Dedifferentiated amniotic fluid mesenchymal stem cell (primary cell): Measurements from ENCODE around the gene PKD2L1.

ENCODE experiments used
- DNase-seq: peaks from one replicate; pipeline ENCODE4 v3.0.0-alpha.2; 2016; ENCODE audit errors: extremely low spot score

Gene PKD2L1

DNA sequence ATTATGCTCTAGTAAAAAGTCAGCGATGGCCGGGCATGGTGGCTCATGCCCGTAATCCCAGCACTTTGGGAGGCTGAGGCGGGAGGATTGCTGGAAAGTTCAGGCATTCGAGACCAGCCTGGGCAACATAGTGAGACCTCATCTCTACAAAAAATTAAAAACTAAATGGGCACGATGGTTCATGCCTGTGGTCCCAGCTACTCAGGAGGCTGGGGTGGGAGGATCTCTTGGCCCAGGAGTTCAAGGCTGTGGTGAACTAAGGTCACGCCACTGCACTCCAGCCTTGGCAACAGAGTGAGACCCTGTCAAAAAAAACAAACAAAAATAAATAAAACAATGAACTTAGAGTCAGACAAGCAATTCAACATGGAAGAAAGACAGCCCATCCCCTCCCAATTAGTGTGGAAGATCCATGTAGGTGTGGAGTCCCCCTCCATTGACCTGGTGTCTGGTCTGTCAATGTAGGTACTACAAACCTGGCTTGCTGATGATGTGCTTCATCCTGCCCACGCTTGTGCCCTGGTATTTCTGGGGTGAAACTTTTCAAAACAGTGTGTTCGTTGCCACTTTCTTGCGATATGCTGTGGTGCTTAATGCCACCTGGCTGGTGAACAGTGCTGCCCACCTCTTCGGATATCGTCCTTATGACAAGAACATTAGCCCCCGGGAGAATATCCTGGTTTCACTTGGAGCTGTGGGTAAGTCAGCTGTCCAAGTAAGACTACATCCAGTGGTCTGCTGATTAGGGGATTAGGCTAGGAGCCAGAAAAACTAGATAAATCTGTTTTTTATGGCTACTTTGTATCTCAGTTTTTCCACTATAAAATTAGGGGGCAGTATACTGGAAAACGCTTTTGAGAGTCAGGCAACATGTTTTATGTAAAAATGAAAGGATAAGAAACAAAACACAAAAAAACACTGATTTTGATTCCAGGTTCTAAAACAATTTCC lies 26.3 kb upstream of the PKD2L1 start:
- no peak for DNase-seq

DNA sequence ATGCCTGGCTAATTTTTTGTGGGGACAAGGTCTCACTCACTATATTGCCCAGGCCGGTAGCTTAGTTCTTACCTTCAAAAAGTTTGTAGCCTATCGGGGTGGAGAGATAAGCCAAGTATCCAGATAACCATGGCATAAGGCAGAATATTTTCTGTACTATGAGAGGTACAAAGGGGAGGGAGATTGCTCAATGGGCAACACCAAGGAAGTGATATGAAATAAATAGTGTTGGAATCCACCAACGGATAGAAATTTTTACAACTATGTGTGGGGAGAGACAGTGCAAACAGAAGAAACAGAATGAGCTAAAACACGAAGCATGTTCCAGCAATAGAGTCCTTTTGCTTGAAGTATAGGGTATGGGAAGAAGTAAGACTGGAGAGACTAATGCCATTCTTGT lies 25.1 kb upstream of the PKD2L1 start:
- DNase-seq: no peak

DNA sequence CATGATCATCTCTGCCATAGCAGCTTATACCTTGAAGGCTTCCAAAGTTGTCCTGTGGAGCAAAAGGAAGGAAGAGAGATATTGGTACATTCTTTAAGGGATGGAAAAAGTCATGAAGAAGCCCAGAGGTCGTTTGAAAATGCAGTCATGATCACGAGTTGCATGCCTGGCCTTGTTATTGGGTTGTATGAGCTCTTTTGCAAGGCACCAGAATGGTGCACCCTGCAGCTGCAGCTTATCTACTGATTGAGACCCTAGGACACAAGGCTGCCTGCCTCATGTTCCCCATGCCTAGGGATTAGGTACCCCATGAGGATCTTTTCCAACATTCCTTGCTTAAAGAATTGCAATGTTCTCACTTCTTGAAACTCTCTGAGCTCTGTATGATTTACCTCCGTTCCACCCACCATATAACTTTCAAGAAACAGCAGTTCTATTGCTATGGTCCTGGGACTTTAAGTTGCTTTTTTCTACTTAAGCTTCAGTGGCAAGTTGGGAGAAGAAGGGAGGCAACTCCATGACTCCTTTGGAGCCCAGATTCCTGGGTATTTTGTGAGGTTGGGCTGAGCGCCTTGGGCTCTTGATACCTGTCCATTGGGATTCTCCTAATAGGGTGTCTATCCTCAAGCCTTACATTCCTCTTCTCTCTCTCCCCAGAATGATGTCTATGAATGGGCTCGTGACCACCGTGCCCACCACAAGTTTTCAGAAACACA lies 23.9 kb upstream of the PKD2L1 start:
- DNase-seq: no peak

DNA sequence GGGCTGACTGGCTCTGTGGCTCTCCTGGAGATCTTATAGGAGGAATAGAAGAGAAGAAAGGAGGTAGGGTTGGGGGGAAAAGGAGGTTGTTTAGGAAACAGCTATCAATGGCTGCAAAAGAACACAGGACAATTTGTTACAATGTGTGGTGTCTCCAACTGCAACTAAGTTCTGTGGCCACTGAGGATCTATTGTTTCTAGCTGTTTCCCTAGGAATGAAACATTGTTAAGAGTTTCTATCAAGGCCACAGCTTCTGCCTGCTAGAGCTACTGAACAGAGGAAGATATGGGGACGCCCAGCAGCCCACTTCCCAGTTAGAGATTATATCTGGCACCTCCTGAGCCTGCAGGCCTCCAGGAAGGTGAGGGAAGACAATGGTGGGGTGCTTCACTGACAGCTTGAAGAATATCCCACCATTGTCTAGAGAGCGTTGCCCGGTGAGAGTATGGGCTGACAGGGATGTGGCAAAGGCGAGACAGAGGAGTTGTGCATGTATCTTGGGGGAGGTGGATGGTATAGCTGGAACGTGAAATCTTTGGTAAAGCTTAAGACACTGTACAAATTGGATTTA lies 21.0 kb upstream of the PKD2L1 start:
- DNase-seq: no peak

DNA sequence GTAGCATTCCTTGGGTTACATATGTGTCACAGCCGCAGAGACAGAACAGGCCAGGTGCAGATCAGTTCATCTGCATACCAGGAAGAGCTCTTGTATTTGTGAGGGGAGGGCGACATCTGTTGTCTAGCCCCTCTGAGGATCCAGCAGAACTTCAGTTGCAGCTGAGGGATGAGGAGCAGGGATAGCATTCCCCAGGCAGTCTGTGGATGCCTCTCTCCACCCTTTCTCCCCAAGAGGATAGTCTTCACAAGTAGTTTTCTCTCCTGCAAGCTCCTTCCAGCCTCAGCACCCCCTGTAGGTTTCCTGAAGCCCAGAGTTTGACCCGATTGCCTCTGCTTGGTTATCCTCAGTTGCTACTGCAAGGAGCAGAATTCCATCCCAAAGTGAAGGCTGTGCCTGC lies 19.6 kb upstream of the PKD2L1 start:
- no peak for DNase-seq

DNA sequence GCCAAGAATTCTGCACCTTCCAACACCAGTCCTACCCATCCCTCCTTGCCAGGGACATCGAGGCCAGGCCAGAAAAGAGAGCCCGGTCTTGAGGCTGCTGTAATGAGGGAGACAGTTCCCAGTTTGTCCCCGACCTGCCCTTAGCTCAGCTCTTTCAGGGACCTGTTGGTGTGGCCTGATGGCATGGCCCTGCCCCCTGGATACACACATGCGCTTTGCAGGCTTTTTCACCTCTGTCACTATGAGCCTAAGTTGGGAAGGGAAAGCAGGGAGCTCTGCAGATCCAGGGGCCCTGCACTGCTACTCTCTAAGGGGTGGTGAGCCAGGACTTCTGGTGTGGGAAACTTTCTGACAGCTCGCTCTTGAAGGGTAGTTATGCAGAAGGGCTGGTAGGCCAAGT lies 19.1 kb upstream of the PKD2L1 start:
- no peak for DNase-seq

DNA sequence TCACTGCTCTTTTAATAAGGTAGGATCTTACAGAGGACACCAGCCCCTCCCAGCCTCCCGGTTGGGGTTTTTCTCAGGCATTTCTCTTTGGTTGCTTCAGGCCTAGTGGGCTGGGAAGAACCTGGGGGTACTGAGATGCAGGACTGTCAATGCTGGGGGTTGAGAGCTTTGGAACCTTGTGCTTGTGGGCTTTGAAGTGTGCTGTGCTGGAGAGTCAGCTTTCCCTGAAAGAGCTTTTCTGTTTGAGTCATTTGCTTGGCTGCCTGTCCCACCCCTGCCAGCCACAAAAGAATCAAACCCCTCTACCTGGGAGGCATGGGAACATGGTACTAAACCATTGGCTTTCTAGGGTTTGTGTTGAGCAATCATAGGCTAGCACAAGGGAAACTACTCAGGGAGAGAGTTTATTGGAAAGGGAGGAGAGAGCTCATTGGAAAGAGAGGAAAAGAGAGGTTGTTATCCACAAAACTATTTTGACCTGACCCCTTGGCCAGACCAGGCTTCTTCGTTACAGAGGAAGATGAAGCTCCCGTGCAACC lies 18.4 kb upstream of the PKD2L1 start:
- DNase-seq: no peak

DNA sequence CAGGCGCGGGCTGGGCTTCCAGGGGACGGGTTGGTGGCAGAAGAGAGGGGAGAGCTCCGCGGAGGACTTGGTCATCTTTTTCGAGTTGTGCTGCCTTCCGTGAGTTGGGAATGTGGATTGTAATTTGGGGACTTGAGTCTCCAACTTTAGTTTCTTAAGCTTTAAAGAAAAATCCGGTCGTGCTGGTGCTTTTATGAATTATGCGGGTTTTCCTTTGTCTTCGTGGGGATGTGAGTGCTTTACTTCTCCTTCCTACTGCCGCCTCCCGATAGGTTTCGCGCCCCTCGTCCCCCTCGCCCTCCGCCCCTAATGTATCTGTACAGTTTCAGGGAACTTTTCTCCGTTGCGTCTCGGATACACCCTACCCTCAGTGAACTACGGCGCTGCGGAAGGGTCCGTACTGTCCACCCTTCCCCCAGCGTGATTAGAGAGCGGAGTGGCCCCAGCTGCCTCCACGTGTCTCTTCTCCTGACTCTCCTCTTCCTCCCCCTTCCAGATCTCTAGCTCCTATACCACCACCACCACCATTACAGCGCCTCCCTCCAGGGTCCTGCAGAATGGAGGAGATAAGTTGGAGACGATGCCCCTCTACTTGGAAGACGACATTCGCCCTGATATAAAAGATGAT lies 17.7 kb upstream of the PKD2L1 start:
- no peak for DNase-seq

DNA sequence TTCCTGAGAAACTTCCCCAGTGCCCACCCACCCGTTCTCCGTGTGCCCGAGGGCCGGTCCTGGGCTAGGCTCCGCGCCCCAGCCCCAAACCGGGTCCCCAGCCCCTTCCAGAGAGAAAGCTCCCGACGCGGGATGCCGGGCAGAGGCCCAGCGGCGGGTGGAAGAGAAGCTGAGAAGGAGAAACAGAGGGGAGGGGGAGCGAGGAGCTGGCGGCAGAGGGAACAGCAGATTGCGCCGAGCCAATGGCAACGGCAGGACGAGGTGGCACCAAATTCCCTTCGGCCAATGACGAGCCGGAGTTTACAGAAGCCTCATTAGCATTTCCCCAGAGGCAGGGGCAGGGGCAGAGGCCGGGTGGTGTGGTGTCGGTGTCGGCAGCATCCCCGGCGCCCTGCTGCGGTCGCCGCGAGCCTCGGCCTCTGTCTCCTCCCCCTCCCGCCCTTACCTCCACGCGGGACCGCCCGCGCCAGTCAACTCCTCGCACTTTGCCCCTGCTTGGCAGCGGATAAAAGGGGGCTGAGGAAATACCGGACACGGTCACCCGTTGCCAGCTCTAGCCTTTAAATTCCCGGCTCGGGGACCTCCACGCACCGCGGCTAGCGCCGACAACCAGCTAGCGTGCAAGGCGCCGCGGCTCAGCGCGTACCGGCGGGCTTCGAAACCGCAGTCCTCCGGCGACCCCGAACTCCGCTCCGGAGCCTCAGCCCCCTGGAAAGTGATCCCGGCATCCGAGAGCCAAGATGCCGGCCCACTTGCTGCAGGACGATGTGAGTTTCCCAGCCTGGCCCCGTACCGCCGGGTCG lies 16.9 kb upstream of the PKD2L1 start, which contains the start of gene SCD:
Gene SCD, plus strand, starts transcription at position 469 of the 803 bp plus-strand sequence. Its CDS starts 272 bp downstream, at position 741.
- peak; percentile 91 for DNase-seq

DNA sequence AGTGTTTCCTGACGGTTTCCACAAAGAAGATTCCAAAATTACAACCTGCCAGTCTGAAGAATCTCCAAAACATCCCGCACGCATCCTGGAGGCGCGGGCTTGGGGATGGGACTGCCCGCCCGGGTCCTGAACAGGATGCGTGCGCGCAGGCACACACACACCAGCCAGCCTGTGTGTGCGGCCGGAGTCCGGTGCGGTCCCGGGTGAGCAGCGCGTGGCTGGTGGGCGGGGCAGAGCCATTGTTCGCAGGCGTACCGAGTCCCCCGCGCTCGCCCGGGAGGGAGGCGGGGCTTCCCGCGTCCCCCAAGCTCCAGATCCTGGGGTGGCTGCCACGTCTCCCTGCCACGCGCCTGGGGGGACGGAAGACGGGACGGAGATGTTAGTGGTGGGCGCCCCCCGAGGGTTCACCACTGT lies 16.3 kb upstream of the PKD2L1 start:
- DNase-seq: peak; percentile 48

DNA sequence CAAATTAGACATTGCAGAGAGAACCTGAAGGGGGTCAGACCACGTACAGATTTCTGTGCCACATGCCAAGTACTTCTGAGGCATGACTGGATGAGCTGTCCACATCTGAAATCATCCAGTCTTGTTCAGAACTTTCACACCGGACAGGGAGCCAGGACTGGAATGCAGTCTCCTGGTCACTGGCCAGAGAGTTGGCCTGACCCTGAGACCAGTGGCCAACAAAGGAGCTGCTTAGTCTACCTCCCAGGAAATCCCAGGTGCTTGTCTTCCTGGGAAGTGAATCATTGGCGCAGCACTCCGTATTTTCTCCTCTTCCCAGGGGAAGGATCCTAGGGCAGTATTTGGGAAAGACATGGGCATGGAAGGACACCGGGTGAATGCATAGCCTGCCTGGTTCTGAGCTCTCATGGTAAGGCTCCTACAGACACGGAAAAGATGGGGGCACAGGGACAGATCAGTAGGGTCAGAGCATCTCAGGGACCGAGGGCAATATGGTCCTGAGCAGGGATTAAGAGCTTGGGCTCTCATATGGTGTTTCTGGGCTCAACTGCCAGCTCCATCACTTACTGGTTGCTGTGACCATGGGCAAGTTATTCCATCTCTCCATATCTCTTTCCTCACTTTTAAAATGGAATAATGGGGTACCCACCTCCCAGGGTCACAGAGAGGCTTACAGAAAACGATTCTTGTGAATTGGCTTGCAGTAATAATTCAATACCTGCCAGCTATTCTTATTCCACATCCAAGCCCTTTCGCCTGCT lies 15.7 kb upstream of the PKD2L1 start:
- no peak for DNase-seq

DNA sequence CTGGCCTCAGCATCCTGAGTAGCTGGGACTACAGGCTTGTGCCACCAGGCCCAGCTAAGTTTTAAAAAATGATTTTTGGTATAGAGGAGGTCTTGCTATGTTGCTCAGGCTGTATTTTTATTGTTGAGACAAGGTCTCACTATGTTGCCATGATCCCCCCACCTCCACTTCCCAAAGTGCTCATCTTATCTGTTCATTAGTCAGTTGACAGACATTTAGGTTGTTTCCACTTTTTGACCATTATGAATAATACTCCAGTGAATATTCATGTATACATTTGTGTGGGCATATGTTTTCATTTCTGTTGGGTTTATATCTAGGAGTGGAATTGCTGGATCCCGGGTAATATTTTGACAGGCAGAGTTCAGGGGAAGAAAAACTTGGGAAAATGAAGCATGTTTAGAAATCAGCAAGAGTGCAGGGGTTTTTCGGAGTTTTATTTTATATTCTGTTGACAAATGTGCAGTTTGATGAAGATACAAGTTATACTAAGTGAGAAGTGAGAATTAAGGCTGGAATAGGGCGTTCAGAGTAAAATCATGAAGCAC lies 14.3 kb upstream of the PKD2L1 start:
- no peak for DNase-seq

DNA sequence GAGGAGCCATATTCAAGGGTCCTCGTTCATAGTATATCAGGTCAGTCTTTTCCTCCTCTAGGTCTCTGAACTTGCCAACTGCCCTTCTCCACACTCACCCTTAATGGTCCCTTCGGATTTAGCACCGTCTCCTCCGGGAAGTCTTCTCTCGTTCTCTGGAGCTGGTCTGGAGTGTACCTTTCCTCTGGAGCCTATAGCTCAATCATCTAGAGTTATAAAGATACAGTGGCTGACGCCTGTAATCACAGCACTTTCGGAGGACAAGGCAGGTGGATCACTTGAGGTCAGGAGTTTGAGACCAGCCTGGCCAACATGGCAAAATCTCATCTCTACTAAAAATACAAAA lies 12.6 kb upstream of the PKD2L1 start:
- DNase-seq: no peak

DNA sequence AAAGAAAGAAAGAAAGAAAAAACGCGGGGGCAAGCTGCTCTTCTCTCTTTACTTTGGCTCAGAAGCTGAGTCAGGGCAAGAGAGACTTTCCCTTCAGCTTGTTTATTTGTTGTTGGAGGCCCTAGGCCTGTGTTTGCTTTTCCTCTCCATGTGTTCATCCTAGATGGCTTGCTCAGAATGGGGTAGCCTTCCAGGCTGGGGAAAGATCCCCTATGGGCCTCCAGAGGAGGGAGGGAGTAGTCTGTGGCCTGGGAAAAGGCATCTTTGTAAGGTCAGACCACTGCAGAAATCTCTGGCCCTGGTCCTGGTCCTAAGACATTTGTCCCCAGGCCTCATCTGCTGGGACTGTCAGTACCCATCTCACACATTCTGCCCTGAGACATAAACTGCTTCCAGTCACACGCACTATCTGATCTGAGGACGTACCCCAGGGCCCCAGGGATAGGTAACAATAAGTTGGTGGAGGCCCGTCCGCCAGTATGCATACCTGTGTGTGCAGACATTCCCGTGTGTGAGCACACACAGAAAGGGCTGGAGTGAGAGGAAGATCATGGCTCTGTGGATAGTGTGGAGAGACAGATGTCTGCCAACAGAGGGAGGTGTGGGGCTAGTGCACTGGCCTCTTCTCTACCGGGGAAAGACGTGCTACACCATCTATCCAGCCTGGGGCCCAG lies 12.1 kb upstream of the PKD2L1 start:
- peak; percentile 34 for DNase-seq

DNA sequence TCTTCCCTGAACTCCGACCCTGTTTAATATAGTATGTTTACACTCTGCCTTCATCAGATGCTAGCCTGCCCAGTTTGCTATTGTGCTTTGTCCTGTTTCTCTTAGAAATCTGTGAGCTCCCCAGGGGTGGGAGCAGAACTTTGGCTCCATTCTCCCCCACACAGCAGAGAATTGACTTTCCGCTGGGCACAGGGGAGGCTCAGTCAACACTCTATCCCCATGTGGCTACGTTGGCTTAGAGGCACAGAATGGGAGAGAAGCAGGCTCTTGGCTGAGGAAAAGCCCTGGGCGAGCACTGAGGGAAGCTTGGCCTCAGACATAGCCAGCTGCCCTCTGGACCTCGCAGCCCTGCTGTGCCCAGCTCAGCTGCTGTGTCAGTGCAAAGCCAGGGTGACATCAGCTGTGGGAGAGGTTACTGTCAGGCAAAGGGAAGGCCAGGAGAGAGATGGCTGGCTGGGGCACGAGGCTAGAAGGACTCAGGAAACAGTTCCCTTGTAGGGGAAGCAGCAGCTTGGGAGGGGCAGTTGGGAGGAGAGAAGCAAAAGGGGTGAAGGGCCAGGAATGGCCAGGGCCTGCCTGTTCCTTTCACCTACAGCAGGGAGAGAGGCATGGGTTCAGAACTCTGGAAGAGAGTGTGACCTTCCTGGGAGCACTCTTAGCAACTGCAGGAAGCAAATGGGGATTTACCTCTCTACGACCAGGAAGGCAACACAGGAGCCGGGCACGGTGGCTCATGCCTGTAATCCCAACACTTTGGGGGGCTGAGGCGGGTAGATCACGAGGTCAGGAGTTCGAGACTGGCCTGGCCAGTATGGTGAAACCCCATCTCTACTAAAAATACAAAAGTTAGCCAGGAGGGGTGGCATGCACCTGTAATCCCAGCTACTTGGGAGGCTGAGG lies 11.2 kb upstream of the PKD2L1 start:
- DNase-seq: no peak

DNA sequence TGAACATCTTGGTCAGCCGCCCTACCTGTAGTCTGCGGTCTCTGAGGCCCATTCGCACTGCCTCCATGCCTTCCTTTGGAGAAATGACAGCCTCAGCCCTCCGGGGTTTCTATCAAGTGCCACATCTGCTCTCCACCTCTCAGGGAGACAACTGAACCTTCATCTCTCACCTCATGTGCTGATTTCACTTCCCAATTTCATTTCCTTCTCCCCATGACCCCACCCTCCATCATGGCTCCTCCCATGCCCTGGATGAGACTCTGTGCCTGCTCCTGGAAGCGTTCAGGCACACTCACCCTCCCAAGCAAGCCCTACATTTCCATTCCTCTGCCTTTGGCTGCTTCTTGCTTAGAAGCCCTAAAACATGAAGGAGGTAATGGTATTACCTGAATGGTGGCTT lies 9.2 kb upstream of the PKD2L1 start:
- no peak for DNase-seq

DNA sequence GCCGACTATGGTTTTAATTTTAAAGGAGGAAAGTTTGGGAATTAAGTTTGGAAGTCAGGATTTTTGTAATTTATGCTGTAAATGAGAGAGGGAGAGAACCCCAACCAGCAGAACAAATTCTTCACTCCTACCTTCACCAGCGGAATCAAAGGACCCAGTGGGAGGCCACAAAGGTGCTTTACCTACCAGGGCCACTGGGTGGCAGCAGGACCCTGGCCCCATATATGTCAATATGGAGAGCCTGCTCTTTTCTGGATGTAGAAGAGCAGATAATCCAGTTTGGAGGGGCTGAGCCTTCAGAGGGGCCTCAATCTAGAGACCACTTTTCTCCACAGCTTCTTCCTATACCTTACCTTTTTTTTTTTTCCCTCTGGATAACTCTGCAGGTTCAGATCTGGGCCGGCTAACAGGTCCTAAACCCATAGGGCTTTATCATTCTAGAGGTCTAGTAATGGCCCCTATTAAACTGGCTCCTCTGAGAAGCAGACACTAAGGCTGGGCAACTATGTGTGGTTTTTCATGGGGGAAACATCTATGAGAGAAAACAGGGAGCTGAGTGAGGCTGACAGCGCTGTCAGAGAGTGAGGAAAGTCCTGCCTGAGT lies 8.5 kb upstream of the PKD2L1 start:
- peak; percentile 35 for DNase-seq

DNA sequence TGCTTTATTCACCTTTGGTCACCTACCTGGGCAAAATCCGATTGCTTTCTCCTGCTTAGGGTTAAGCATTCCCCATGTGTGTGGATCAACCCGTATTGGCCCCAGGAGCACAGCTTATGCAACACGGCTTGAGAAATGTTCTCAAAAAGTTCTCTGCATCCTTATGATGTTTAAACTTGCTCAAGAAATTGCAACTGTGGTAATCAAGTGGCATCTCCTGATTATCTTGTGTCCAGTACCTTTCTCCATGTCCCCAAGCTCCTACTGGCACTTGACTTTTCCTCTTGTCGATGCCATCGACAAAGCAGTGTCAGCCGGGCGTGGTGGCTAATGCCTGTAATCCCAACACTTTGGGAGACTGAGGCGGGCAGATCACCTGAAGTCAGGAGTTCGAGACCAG lies 4.7 kb upstream of the PKD2L1 start:
- no peak for DNase-seq
